Measurements from ENCODE around the gene MYO16.

Gene MYO16

GRCh38 chr13:108830916-108831315 is 201.5 kb downstream of the MYO16 start:
- Histone ChIP-seq H3K4me3 (ENCODE audit: insufficient read depth, low read length, poor library complexity, severe bottlenecking) (no peak overlapping the region), H3K27me3 (ENCODE audit: low read length) (no peaks in the 10 kb centered on the region), H3K79me2 (ENCODE audit: insufficient read depth, low read length) (no peaks in the 10 kb centered on the region), H4K20me1 (ENCODE audit: low read depth, low read length) (no peaks in the 10 kb centered on the region), H3K9me2 (replicated peaks; ENCODE audit: insufficient read depth, low read length) (no peaks in the 10 kb centered on the region), H3F3A (ENCODE audit: insufficient read depth) (no peaks in the 10 kb centered on the region), H3K4me2 (ENCODE audit: low read depth, low read length, poor library complexity, severe bottlenecking) (no peak overlapping the region), H3K36me3 (ENCODE audit: low read length) (no peaks in the 10 kb centered on the region), H2AFZ (ENCODE audit: low read depth, low read length, severe bottlenecking) (no peak overlapping the region), H3K27ac (ENCODE audit: low read depth, low read length) (no peak overlapping the region), H3K9me3 (ENCODE audit: insufficient read depth, low read length) (no peaks in the 10 kb centered on the region), H3K9ac (ENCODE audit: low read length) (no peak overlapping the region)
- TF ChIP-seq EZH2phosphoT487 (conservative IDR thresholded peaks at IDR 0.05; ENCODE audit: low read length) = no peak
- TF ChIP-seq CTCF (IDR thresholded peaks at IDR 0.05; ENCODE audit: insufficient read depth, low read length, poor library complexity, severe bottlenecking) = no peak

- H2AFZ ChIP-seq (ENCODE audit: low read depth, low read length, severe bottlenecking) = no peak overlapping the region
- no peaks in the 10 kb centered on the region for H3K79me2 ChIP-seq (ENCODE audit: insufficient read depth, low read length)
- H3F3A ChIP-seq (ENCODE audit: insufficient read depth) = no peaks in the 10 kb centered on the region
- no peaks in the 10 kb centered on the region for H3K27me3 ChIP-seq (ENCODE audit: low read length)
- no peaks in the 10 kb centered on the region for H3K9me3 ChIP-seq (ENCODE audit: insufficient read depth, low read length)
- H3K4me3 ChIP-seq (ENCODE audit: insufficient read depth, low read length, poor library complexity, severe bottlenecking) = no peak overlapping the region
- TF ChIP-seq CTCF (IDR thresholded peaks at IDR 0.05; ENCODE audit: insufficient read depth, low read length, poor library complexity, severe bottlenecking) (no peak), EZH2phosphoT487 (conservative IDR thresholded peaks at IDR 0.05; ENCODE audit: low read length) (no peak)
- H3K36me3 ChIP-seq (ENCODE audit: low read length) = no peaks in the 10 kb centered on the region
- H3K4me2 ChIP-seq (ENCODE audit: low read depth, low read length, poor library complexity, severe bottlenecking) = no peak overlapping the region
- H3K9me2 ChIP-seq (replicated peaks; ENCODE audit: insufficient read depth, low read length) = no peaks in the 10 kb centered on the region
- H4K20me1 ChIP-seq (ENCODE audit: low read depth, low read length) = no peaks in the 10 kb centered on the region
- no peak overlapping the region for H3K27ac ChIP-seq (ENCODE audit: low read depth, low read length)
- no peak overlapping the region for H3K9ac ChIP-seq (ENCODE audit: low read length)
These were observed 204.1 kb downstream of the MYO16 start for GRCh38 chr13:108833531-108833930.

GRCh38 chr13:108834193-108834592 is 204.8 kb downstream of the MYO16 start:
- H3K4me3 ChIP-seq (ENCODE audit: insufficient read depth, low read length, poor library complexity, severe bottlenecking) = no peak overlapping the region
- no peaks in the 10 kb centered on the region for H3K9me2 ChIP-seq (replicated peaks; ENCODE audit: insufficient read depth, low read length)
- H3K79me2 ChIP-seq (ENCODE audit: insufficient read depth, low read length) = no peaks in the 10 kb centered on the region
- no peaks in the 10 kb centered on the region for H3K36me3 ChIP-seq (ENCODE audit: low read length)
- no peaks in the 10 kb centered on the region for H3K27me3 ChIP-seq (ENCODE audit: low read length)
- H3K9me3 ChIP-seq (ENCODE audit: insufficient read depth, low read length) = no peaks in the 10 kb centered on the region
- no peaks in the 10 kb centered on the region for H4K20me1 ChIP-seq (ENCODE audit: low read depth, low read length)
- H3F3A ChIP-seq (ENCODE audit: insufficient read depth) = no peaks in the 10 kb centered on the region
- no peak overlapping the region for H3K4me2 ChIP-seq (ENCODE audit: low read depth, low read length, poor library complexity, severe bottlenecking)
- TF ChIP-seq EZH2phosphoT487 (conservative IDR thresholded peaks at IDR 0.05; ENCODE audit: low read length) (no peak), CTCF (IDR thresholded peaks at IDR 0.05; ENCODE audit: insufficient read depth, low read length, poor library complexity, severe bottlenecking) (no peak)
- H3K9ac ChIP-seq (ENCODE audit: low read length) = no peak overlapping the region
- no peak overlapping the region for H2AFZ ChIP-seq (ENCODE audit: low read depth, low read length, severe bottlenecking)
- no peak overlapping the region for H3K27ac ChIP-seq (ENCODE audit: low read depth, low read length)
